ENCODE data around the gene MTA1.

DNA sequence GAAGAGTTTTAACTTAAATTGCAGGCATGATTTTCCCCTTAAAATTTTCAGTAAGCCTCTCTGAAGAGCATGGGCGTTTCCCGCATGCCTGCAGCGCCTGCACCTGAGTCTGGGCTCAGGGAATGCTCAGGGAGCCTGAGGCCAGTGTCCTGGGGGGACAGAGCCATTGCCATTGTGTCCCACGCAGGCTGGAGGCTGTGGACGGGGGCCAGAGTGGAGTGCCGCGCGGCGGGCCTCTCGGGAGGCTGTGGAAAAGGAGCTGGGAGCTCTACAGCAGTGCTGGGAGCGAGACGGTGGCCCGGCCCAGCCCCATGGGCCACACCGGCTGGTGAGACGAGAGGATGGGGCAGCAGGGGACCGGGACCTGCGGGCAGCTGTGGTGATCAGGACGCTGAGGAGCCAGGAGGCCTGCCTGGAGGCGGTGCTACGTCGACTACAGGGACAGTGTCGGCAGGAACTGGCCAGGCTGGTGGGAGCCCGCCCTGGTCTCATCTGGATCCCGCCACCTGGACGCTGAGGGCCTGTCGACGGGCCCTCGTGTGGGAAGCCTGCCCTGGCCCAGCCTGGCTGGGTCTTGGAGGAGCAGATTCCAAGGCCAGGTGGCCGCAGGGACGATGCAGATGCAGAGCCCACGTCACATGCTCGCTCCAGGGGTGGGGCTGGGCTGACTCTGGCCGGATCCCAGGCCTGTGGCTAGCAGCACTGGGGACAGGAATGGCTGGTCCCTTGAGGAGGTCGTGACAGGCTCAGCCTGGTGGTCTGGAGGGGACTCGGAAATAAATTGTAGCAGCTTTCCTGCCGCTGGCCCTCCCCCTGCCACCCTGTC is 79.0 kb downstream of the MTA1 start:
- TF ChIP-seq, protein P1, sequence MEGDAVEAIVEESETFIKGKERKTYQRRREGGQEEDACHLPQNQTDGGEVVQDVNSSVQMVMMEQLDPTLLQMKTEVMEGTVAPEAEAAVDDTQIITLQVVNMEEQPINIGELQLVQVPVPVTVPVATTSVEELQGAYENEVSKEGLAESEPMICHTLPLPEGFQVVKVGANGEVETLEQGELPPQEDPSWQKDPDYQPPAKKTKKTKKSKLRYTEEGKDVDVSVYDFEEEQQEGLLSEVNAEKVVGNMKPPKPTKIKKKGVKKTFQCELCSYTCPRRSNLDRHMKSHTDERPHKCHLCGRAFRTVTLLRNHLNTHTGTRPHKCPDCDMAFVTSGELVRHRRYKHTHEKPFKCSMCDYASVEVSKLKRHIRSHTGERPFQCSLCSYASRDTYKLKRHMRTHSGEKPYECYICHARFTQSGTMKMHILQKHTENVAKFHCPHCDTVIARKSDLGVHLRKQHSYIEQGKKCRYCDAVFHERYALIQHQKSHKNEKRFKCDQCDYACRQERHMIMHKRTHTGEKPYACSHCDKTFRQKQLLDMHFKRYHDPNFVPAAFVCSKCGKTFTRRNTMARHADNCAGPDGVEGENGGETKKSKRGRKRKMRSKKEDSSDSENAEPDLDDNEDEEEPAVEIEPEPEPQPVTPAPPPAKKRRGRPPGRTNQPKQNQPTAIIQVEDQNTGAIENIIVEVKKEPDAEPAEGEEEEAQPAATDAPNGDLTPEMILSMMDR (IDR thresholded peaks at IDR 0.05) = no peak
- no peak for TF ChIP-seq POLR2A (IDR thresholded peaks at IDR 0.05)

All from uterus (tissue), 2 donors.